ENCODE results near the gene PTPRE.

PTPRE gene

DNA sequence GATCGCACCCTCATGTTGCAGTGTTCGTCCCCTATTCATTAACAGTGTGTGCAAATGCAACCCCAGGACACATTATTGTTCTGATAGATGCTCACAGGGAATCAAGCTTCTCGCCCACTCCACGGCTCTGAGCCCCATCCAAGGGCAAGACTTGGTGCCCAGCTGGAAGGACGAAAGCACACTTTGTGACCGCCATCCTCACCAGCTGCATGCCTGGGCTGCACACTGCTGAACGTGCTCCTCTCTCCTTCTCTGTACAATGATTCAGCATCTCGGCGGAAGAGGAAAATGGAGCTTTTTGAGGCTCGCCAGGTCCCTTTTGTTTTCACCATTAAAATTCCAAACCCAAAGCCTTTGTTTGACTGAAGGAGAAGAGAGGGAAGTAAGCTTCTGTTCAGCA is 177.5 kb downstream of the PTPRE start:
- H2AFZ ChIP-seq (ENCODE audit: low read length): no peak overlapping the region
- TF ChIP-seq EZH2phosphoT487 (IDR thresholded peaks at IDR 0.05; ENCODE audit: borderline replicate concordance): no peak
- TF ChIP-seq CTCF (conservative IDR thresholded peaks at IDR 0.05; ENCODE audit: low read length): no peak
- no peaks in the 10 kb centered on the region for H4K20me1 ChIP-seq (ENCODE audit: insufficient read depth, low read length, poor library complexity, severe bottlenecking)

GRCh38 chr10:128084991-128085390 is 178.1 kb downstream of the PTPRE start:
- peaks cover 13% of the 10 kb centered on the region; the same call in 1 of the 2 replicates for H3K36me3 ChIP-seq (ENCODE audit: insufficient read depth, low read length)
- H3K4me1 ChIP-seq (ENCODE audit: insufficient read depth, low read length, poor library complexity, severe bottlenecking): no peaks in the 10 kb centered on the region
- no peak overlapping the region for H2AFZ ChIP-seq (ENCODE audit: low read length)
- TF ChIP-seq CTCF (conservative IDR thresholded peaks at IDR 0.05; ENCODE audit: low read length): no peak
- no peak for TF ChIP-seq EZH2phosphoT487 (IDR thresholded peaks at IDR 0.05; ENCODE audit: borderline replicate concordance)
- no peak overlapping the region for H3K9ac ChIP-seq (ENCODE audit: low read depth, low read length, poor library complexity, severe bottlenecking)
- no peaks in the 10 kb centered on the region for H3K27me3 ChIP-seq (ENCODE audit: insufficient read depth, low read length, poor library complexity, severe bottlenecking)
- no peaks in the 10 kb centered on the region for H3F3A ChIP-seq (ENCODE audit: low read depth)
- H4K20me1 ChIP-seq (ENCODE audit: insufficient read depth, low read length, poor library complexity, severe bottlenecking): no peaks in the 10 kb centered on the region
- no peak overlapping the region for H3K4me2 ChIP-seq (ENCODE audit: low read depth, low read length, poor library complexity, severe bottlenecking)
- no peaks in the 10 kb centered on the region for H3K79me2 ChIP-seq (ENCODE audit: insufficient read depth, low read length)
- H3K4me3 ChIP-seq (ENCODE audit: low read length, poor library complexity, severe bottlenecking): no peak overlapping the region
- H3K9me2 ChIP-seq (replicated peaks; ENCODE audit: low read depth, low read length): no peaks in the 10 kb centered on the region
- no peaks in the 10 kb centered on the region for H3K9me3 ChIP-seq (ENCODE audit: insufficient read depth, low read depth, low read length)

More for the DNA sequence above, 177.5 kb downstream of the PTPRE start:
- Histone ChIP-seq H3K9me3 (ENCODE audit: insufficient read depth, low read depth, low read length) (no peaks in the 10 kb centered on the region), H3K9ac (ENCODE audit: low read depth, low read length, poor library complexity, severe bottlenecking) (no peak overlapping the region), H3F3A (ENCODE audit: low read depth) (no peaks in the 10 kb centered on the region), H3K4me3 (ENCODE audit: low read length, poor library complexity, severe bottlenecking) (no peak overlapping the region), H3K27me3 (ENCODE audit: insufficient read depth, low read length, poor library complexity, severe bottlenecking) (no peaks in the 10 kb centered on the region), H3K36me3 (ENCODE audit: insufficient read depth, low read length) (peaks cover 20% of the 10 kb centered on the region; the same call in 1 of the 2 replicates), H3K4me2 (ENCODE audit: low read depth, low read length, poor library complexity, severe bottlenecking) (no peak overlapping the region), H3K9me2 (replicated peaks; ENCODE audit: low read depth, low read length) (no peaks in the 10 kb centered on the region), H3K4me1 (ENCODE audit: insufficient read depth, low read length, poor library complexity, severe bottlenecking) (no peaks in the 10 kb centered on the region), H3K79me2 (ENCODE audit: insufficient read depth, low read length) (no peaks in the 10 kb centered on the region)

DNA sequence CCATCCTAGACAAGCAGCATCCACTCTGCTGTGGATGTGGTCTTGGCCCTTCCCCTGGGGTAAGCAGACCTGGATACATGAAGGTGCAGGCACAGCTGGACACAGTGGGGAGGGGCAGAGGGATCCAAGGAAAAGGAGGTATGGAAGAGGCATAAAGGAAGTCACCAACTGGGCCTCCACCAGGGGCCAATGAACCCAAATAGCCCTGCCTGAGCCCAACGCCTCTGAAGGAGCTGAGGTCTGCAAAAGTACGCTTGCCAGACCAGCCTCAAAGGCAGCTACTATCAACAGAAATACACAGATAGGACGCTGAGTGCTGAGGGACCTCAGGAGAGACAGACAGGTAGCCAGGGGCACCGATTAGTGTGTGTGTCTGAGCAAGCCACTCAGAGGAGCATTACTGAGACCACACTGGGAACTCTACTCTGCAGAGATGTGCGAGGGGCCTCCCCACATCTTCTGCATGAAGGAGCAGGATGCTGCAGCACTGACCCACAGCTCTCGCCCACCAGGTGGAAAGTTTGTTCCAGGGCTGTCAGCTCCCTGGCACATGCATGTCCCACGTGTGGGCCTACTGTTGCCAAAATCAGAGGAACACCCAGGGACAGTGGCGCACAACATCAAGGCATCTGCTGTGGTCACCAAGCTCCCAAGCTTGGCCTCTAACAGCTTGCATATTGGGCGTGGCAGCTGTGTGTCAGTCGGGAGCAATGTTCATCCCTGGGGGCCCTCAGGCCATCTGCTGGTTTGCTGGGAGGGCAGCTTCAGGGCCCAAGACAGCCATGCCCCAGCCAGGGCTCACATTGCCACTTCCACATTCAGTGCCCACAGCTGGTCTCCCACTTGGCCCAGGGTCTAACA is 179.3 kb downstream of the PTPRE start:
- H3K4me3 ChIP-seq (ENCODE audit: low read length, poor library complexity, severe bottlenecking): no peak overlapping the region
- no peak overlapping the region for H3K4me2 ChIP-seq (ENCODE audit: low read depth, low read length, poor library complexity, severe bottlenecking)
- no peaks in the 10 kb centered on the region for H3K27me3 ChIP-seq (ENCODE audit: insufficient read depth, low read length, poor library complexity, severe bottlenecking)

More for the DNA sequence above, 179.3 kb downstream of the PTPRE start:
- Histone ChIP-seq H3K9ac (ENCODE audit: low read depth, low read length, poor library complexity, severe bottlenecking) (no peak overlapping the region), H3K36me3 (ENCODE audit: insufficient read depth, low read length) (peaks cover 6% of the 10 kb centered on the region; the same call in 1 of the 2 replicates), H2AFZ (ENCODE audit: low read length) (no peak overlapping the region), H3K4me1 (ENCODE audit: insufficient read depth, low read length, poor library complexity, severe bottlenecking) (no peaks in the 10 kb centered on the region), H4K20me1 (ENCODE audit: insufficient read depth, low read length, poor library complexity, severe bottlenecking) (no peaks in the 10 kb centered on the region), H3K79me2 (ENCODE audit: insufficient read depth, low read length) (no peaks in the 10 kb centered on the region), H3F3A (ENCODE audit: low read depth) (no peaks in the 10 kb centered on the region), H3K9me3 (ENCODE audit: insufficient read depth, low read depth, low read length) (no peaks in the 10 kb centered on the region), H3K9me2 (replicated peaks; ENCODE audit: low read depth, low read length) (no peaks in the 10 kb centered on the region)
- TF ChIP-seq CTCF (conservative IDR thresholded peaks at IDR 0.05; ENCODE audit: low read length): no peak

All from Loucy (cell line).